Stimulated activated CD8-positive, alpha-beta memory T cell treated with anti-CD3 and anti-CD28 coated beads, Interleukin-12 subunit alpha, Interleukin-12 subunit beta, amount 100 ng/mL, for 1 hour (primary cell): ENCODE results near the gene PCSK5.

Experiments used
- DNase-seq: peaks from one replicate; pipeline ENCODE4 v3.0.0-alpha.2; 2020; ENCODE audit warnings: low read depth

PCSK5 gene

DNA sequence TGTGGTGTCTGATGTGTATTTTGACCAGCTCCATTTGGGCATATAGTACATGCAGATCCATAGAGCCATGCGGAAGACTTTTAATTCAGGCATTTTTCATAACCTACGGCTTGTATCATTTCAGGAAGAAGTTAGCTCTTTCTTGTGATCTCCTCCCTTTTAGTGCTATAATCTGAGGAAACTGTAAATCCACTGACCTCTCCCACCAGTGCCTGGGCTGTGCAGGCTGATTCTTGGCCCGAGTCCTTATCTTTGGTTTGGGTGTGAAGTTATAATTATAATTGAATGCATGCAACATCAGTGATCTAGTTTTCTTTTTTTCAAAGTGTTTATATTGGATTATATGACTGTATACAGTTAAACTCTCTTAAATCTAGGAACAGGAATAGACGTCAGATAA is 247.9 kb downstream of the PCSK5 start:
- DNase-seq: no peak

DNA sequence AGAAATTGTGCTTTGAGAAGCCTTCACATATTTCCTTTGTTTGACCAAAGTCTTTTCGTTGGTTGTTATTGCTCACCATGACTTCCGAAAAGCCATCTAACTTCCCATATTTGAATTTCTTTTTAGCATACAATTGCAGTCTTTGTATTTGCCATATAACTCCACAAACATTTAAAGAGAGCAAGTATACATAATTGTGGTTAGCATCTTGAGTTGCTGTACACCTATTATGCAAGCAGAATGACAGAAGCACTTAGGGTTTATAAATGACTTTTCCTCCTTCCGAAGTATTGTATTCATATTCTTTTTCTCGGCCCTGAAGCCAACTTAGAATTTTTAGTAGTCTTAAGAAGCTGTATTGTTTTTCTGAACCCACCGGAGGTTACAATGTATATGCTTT is 253.4 kb downstream of the PCSK5 start:
- no peak for DNase-seq

DNA sequence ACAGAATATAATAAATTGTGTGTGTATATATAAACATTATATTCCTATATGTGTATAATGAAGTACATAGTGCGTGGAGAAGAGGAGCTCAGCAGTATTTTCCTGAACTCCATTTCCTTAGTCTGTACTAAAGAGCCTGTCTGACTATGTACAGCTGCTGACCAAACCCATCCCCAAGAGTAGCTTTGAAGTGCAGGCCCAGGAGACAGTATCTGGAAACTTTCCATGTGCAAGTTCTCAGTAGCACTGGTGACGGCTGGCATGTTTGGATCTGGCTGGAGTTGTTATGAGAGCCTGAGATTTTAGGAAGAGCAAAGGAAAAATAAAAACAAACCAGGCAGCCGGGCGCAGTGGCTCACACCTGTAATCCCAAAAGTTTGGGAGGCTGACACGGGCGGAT is 259.5 kb downstream of the PCSK5 start:
- DNase-seq: no peak

DNA sequence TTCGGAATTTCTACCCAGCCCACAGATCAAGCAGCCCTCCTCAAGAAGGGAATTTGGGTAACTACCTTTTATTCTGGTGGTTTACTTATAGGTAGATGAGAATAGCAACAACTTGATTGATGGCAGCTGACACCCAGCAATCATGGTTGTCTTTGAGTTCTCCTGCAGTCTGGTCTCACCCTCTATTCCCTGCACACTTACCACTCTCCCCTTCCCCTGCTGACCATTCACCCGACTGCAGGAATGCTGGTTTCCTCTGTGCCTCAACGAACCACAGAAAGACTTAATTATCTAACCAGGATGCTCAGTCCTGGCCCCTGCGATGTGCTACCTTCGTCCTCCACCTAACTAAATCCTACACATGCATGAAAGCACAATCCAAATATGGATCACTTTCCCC is 260.8 kb downstream of the PCSK5 start:
- no peak for DNase-seq

DNA sequence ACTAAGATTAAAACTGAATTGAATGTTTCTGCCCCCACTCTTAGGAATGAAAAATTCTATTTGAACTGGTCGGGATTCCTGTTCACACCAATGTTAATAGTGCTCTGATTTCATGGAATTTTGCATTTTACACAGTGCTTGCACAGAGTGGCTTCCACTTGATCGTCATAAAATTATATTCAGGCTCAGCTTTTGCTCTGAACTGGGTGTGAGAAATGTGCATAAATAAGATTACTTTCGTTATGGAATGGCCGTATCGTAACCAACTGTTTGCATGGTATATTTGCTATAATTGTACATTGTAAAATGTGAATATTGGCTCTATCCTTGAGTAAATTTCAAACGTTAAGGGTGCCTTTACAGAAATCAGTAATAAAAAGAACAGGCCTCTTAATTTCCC is 262.9 kb downstream of the PCSK5 start:
- DNase-seq: no peak

DNA sequence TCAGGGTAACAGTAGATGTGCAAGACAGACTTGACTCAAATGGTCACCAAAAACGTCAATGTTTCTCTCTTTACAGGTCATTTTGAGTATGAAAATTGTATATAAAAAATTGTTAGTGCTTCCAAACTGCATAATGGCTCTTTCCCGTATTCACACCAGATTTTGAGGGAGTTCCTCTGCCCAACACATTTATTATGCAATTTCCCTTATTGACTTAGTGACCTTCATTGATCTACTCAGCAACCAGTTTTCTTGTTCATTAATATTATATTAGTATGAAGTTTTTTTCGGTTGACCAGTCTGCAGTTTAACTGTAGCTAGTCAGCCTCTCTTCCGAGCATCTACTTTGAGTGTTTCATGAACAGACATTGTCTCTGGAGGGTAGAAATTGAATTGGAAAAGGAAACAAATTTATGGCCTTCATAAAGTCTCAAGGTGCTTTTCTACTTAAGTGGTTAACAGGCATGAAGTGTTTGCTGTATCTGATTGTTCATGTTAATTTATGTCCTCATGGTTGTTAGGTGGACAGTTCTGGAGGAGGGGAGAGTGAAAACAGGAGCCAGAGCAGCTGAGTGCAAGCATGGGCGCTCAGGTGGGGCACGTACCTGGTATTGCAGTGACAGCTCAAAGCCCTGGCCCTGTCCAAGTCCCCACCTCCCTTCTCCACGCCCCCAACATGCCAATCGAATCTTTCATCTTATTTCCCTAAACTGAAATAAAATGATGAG is 263.6 kb downstream of the PCSK5 start:
- no peak for DNase-seq

DNA sequence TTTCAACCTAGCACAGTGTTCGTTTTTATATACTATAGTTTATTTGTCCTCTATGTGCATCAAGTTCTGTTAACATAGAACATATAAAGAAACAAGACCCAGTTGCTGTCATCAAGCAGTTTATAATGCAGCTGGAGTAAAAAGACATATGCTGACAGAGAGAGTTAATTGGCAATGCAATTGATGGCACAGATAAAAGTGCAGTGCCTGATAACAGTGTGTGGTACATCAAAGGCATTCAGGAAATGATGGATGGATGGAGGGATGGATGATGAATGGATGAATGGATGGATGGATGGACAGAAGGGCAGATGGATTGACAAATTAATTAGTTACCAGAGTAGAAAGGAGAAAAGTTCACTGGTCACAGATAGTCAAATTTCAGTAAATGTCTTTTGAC is 264.9 kb downstream of the PCSK5 start:
- DNase-seq: no peak

DNA sequence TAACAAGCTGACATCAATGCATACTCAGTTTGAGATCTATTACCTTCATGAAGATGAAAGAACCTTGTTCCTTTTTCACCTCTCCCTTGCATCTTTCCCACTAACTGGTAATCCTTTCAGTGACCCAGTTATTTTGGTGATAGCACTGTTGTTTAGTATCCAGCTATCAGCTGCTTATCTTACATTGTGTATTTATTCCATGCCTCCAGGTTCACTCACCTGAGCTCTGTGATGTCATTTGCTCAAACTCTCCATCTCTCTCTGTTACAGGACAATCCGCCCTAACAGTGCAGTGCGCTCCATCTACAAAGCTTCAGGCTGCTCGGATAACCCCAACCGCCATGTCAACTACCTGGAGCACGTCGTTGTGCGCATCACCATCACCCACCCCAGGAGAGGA is 268.2 kb downstream of the PCSK5 start:
- DNase-seq: no peak

DNA sequence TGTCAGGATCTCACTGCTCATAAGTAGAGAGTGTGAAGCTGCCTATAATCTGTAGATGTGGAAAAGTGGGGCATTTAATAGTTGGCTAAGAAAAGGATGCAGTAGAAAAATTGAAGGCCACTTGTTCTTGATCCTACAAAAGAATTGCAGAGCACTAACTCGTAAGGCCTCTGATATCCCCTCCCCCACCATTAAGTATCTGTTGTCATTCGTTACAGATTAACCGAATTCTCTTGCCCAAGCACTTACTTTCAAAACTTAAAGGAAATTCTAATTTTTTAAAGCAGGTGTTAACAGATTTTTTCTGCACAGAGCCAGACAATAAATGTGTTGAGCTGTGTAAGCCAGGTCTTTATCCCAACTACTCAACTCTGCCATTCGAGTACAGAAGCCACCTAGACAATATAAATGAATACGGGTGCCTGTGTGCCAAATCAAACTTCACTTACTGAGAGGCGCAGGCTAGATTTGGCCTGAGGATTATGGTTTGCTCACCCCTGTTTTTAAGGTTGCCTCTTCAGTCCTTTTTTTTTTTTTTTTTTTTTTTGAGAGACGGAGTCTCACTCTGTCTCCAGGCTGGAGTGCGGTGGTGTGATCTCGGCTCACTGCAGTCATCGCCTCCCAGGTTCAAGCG is 268.9 kb downstream of the PCSK5 start:
- DNase-seq: no peak

DNA sequence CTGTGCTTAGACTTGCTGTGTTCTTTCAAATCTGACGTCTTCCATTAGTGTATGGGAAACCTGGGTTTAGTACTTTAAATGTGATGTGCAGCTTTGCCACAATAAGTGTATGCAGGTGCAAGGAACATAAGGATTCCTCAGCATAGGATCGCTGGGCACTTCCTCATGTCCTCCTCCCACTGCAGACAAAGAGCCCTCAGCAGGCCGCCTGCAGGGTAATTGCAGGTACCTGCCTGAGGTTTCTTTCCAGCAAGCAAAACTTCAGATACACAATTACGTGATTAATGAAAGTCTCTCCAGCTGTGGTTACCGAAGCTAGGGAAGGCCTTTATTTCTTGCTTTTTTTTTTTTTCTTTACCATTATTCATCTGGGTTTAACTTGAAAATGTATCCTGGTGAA is 270.6 kb downstream of the PCSK5 start:
- DNase-seq: no peak

DNA sequence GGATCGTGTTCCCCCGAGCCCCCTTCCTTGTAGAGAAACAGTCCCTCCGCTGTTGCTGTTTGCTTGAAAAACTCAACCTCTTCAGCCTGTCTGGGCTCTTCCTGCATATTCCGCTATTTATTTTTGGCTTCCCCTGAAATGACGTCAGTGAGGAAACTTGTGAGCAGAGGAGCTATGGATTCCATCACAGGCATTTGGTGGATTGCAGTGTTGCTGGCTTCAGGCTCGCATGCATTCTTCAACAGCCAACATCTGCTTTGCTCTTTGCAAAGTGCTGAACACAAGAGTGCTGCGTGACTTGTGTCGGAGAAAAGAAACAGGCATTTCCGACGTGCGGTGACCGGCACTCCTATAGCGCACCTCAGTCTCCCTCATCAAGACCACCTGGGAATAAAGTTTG is 271.1 kb downstream of the PCSK5 start:
- DNase-seq: no peak

DNA sequence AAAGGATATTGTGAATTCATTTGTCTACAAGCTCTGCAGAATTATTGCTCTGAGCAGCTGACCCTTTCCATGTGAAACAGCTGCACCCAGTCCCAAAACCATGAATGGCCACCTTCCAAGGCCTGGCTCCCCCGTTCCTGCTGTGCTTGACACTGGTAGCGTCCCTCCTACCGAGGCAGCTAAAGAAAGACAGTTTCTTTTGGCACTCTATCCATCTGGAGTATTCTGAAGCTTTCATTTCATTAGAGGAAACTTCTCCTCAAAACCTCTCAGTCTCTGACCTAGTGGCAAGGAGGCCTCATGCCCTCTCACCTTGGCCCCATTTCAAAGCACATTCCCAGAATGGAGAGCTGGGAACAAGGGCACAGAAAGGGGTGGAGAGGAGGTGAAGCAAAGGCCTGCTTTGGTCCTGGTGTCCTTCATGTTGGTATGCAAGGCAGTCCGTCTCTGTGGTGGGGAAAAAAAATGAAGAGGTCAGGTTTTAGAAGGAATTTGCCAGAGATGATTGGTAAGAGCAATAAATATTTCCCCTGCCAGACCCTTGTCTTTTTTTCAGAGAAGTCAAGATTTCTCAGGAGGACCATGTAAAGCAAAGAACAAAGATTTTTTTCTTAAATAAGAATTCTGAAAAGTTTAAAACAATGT is 271.7 kb downstream of the PCSK5 start:
- no peak for DNase-seq

DNA sequence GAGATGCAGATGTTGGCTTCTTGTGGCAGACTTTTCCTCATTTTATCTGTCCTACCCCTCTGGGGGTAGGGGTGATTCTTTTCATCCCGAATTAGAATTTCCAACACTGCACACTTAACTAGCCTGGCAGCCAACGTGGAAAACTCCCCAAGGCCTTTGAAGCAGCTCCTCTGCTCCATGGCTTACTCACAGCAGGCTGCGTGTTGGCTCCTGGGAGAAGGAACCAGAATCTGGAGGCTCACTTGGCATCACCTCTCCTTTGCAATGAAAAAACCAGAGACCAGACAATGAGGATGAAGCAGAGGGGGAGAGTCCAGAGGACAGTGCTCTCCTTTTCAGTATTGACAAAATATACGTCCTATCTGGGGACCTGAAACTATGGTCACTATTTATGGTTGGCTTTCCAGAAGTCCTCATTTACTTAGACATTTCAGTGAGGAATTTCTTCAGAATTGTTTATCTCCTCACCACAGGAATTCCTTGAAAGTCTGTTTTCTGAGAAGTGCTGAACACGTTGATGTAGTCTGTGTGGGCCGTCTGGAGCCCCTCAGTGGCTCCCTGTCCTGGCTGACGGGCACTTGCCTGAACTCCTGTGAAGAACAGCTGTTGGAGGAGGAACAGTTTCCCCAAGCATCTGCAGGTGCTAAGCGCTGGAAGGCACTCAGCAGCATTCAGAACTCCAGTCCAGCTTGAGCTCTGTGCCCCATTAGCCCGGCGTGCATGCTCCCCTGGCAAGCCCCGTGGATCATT is 272.5 kb downstream of the PCSK5 start:
- no peak for DNase-seq

DNA sequence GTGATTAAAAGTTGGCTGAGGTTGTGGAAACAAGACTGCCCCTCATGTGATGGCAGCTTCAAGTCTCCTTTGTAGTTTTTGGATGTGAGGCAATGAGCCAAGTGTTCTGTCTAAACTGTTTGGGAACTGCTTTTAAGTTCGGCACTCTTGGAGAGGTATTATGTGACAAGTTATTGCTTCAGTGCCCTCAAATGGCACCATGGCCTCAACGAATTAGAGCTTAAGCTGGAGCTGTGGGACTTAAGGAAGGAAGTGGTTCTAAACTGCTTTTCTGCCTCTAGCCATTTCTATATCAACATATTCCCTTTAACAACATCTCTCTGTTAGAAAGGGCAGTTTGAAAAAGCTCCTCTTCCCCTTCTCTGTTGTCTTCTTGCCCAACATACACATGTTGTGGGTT is 276.1 kb downstream of the PCSK5 start:
- no peak for DNase-seq

DNA sequence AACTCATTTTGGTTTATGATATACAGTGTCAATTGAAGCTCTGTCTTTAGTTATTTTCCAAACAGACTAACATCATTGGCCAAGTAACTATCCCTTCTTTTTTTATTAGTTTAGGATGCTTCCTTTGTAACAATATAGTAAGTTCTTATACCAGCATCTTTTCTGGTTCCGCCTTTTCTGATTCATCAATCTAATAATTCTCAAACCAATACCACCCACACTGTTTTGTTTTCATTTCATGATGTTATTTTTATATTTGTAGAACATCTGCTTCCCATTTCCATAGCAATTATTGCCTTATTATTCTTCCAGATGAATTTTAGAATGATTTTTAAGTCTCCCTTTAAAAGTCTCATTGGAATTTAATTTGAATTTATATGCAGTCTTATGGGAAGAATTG is 285.7 kb downstream of the PCSK5 start:
- DNase-seq: no peak

DNA sequence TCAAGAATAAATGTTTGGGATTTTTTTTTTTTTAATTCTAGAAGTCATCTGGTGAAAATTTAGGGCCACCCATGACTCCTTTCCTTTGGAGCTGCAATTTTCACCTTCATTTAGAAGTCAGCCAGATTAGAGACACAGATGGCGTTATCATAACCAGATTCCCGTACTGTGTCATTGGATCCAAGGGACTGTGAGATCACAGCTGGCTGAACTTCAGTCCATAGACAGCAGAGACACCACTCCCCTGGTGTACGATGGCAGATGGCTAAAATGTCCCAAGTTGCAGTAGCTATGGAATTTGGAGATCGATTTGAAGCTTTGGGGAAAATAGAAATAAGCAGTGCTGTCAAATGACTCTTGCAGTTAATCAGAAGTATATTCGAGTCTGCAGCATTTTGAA is 287.5 kb downstream of the PCSK5 start:
- DNase-seq: no peak

DNA sequence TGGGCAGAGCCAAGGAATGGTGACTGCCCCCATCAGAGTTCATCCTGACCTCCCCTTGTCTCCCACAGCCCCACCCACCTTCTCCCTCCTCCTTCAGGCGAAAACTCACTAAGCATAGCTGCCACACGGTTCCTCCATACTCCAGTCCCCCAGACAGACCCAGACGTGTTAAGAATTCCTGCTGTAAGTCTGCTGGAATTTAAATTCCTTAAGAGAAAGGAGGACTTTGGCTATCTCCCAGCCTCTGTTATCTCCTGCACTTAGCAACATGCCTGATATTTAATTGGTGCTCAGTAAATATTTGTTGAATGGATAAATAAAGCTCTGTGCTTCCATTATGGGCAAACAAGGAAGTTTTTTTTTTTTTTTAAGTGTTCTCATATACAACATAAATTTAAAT is 290.1 kb downstream of the PCSK5 start:
- no peak for DNase-seq

DNA sequence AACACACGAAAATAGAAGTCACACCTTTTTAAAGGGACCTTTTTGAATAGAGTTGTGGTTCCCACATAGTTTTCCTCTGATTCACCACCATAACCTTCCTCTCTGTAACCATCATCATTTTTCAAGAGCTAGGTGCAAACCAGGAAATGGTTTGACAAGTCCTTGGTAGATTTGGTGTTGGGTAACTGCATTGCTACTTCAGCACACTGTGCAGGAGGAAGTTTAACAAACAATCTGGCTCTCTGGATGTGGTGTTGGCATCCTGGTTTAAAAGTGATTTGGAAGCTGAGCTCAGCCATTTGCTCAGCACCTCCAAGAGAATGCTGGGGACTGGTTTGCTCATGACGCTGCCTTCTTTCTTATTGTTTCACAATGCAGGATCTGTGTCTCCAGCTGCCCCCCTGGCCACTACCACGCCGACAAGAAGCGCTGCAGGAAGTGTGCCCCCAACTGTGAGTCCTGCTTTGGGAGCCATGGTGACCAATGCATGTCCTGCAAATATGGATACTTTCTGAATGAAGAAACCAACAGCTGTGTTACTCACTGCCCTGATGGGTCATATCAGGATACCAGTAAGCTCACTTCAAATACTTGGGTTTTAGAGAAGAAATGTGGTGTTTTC is 290.7 kb downstream of the PCSK5 start:
- DNase-seq: no peak

DNA sequence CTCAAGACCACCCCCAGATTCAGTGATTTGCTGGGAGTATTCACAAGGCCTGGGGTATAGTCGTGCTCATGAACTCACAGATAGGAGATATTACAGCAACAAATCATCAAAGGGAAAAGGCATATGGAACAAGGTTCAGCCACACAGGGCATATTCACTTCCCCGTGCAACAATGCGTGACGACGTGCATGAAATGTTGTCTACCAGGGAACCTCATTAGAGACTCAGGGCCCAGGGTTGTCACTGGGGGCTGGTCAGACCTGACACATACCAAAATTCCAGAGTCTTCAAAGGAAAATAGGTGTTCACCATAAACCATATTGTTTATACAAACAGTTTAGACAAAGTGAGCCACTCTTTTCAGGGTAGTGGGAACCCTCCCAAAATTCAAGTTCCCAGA is 291.3 kb downstream of the PCSK5 start:
- no peak for DNase-seq

DNA sequence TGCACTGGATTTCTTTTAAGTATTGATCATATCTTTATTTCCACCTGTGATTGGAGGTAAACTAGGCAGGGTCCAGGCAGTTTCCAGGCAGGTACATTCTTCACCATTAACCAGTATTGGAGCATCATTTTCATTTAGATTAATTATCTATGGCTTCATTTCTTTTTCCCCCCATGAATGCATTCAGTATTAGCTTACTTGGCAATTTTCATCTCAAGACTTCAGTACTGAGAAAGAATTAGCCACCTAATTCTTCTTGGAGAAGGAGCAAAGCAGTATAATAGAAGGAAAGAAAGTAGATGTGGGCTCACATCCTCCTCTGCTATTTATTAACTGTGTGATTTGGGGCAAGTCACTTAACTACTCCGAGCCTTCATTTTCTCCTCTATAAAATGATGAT is 295.0 kb downstream of the PCSK5 start:
- DNase-seq: no peak

DNA sequence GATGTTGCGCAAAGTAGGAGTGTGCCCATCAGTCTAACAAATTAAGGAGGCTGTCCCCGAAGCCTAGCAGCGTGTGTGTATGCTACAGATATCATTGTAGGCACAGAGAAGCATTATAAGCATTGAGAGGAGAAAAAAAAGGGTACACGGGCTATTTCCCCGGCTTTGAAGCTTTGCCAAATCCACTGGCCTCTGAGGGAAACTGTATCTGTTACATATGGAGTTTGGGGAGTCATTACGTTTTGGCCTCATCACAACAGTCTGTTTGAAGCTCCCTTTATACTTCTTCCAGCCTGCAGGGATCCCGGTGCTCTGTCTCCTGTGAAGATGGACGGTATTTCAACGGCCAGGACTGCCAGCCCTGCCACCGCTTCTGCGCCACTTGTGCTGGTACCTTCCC is 297.8 kb downstream of the PCSK5 start:
- DNase-seq: no peak

DNA sequence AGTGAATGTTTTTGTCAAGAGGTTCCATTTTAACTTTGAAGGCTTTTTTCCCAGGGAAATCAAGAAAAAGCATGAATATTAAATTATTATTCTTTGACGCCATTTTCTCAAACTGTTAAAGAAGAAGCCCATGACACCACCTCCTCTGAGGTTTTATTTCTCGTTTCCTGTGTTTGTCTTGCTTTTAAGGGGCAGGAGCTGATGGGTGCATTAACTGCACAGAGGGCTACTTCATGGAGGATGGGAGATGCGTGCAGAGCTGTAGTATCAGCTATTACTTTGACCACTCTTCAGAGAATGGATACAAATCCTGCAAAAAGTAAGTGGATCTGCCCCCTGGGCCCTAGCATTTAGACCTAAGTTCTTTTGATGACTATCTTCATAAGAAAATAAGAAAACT is 298.4 kb downstream of the PCSK5 start:
- DNase-seq: no peak

DNA sequence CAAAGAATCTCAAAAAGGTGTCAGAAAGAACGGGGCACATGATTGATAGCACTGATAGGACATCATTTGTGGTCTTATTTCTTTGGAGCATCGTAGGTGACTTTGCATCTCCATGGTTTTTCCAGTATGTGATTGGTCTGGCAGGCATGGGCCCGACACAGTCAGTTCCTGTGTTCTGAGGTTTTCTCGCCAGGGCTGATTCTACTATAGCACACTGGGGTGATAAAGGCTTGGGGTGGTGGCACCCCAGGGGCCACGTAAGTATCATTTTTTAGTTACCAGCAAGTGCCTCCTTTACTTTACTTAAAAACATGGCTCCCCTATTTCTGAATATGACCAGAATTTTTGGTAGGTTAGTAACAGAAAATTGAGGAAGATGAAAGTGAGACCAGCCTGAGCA is 301.0 kb downstream of the PCSK5 start:
- no peak for DNase-seq
